Suprapubic skin (tissue), 4 donors: ENCODE data around the gene CLEC18C. TPM values are rescaled to one million over a fixed set of nuclear protein-coding genes. Genes with fewer than 3 reads are reported as not detected.

Source experiments
- DNase-seq, 2 donors: peaks; one replicate each; pipeline ENCODE4 v3.0.0-alpha.2; 2019; ENCODE audit warnings: low spot score in 2 of 2
- H3K27ac ChIP-seq: fragments of 200-600 bp; sonication (generic); one replicate; pipeline ENCODE4 v1.5.1; 2019
- H3K27me3 ChIP-seq: fragments of 200-600 bp; sonication (generic); one replicate; pipeline ENCODE4 v1.5.1; 2019
- H3K36me3 ChIP-seq: fragments of 200-600 bp; sonication (generic); one replicate; pipeline ENCODE4 v1.5.1; 2019
- H3K4me1 ChIP-seq: fragments of 200-600 bp; sonication (generic); one replicate; pipeline ENCODE4 v1.5.1; 2019
- H3K4me3 ChIP-seq: fragments of 200-600 bp; sonication (generic); one replicate; pipeline ENCODE4 v1.5.1; 2019; ENCODE audit warnings: mild to moderate bottlenecking
- H3K9me3 ChIP-seq: fragments of 200-600 bp; sonication (generic); one replicate; pipeline ENCODE4 v1.5.1; 2019
- EP300 ChIP-seq: sonication (generic); formaldehyde crosslinking; IDR thresholded peaks from one replicate; pipeline ENCODE4 v1.6.1; 2017; ENCODE audit warnings: antibody characterized with exemption
- POLR2A ChIP-seq, 2 donors: fragments of 450-650 bp; IDR thresholded peaks; one replicate each; pipeline ENCODE4 v1.6.1; 2017; ENCODE audit warnings: antibody characterized with exemption in 2 of 2, mild to moderate bottlenecking in 2 of 2, moderate library complexity in 2 of 2
- POLR2AphosphoS5 ChIP-seq, 3 donors: sonication (generic); formaldehyde crosslinking; IDR thresholded peaks; one replicate each; pipeline ENCODE4 v1.6.1; 2017; ENCODE audit warnings: antibody characterized with exemption in 3 of 3
- WGBS: methylation state at CpG from one replicate; pipeline ENCODE4 v1.1.5; 2018; 5-methylcytosine and 5-hydroxymethylcytosine counted together
- total RNA-seq, 4 donors: library from RNA; depleted of rRNA; stranded (reverse); fragments of >200 nt; gene quantifications; one replicate each; pipeline ENCODE4 v1.1.0, GENCODE V29; 2016
- TF ChIP-seq, protein P1 (sequence below), 2 donors: fragments of 200-600 bp in 1 of 2; fragments of 450-650 bp in 1 of 2; sonication (generic) in 1 of 2; IDR thresholded peaks; one replicate each; pipeline ENCODE4 v1.5.1; 2016 to 2019; ENCODE audit warnings: antibody characterized with exemption in 2 of 2, mild to moderate bottlenecking in 1 of 2, moderate library complexity in 1 of 2

The CLEC18C gene
- total RNA-seq, 4 donors from 2014 or later = not detected

DNA sequence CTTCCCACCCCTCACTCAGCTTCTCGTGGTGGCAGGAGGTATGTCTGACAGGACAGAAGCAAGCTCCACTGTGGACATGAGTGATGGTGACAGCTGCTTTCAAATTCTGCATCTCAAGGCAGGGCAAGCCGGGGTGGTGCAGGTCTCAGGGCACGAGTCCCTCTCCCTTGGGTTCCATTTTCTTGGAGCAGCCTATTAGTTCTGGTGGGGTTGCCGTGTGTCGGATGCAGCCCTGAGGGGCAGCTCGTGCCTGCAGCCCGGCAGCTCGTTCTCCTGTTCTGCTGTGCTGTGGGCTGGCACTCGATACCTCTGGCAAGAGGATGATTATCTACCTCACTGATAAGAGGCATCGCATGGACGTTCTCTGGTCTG is 16.5 kb upstream of the CLEC18C start:
- no peaks in the 10 kb centered on the region for H3K9me3 ChIP-seq
- no peaks in the 10 kb centered on the region for H3K4me1 ChIP-seq
- H3K27me3 ChIP-seq = no peaks in the 10 kb centered on the region
- peak in 1 of 2 donors; percentile 45 for DNase-seq
- H3K4me3 ChIP-seq = no peak overlapping the region
- no peak overlapping the region for H3K27ac ChIP-seq
- WGBS = 90% methylated on average over 11 of the region's 11 CpGs
- TF ChIP-seq, protein P1, sequence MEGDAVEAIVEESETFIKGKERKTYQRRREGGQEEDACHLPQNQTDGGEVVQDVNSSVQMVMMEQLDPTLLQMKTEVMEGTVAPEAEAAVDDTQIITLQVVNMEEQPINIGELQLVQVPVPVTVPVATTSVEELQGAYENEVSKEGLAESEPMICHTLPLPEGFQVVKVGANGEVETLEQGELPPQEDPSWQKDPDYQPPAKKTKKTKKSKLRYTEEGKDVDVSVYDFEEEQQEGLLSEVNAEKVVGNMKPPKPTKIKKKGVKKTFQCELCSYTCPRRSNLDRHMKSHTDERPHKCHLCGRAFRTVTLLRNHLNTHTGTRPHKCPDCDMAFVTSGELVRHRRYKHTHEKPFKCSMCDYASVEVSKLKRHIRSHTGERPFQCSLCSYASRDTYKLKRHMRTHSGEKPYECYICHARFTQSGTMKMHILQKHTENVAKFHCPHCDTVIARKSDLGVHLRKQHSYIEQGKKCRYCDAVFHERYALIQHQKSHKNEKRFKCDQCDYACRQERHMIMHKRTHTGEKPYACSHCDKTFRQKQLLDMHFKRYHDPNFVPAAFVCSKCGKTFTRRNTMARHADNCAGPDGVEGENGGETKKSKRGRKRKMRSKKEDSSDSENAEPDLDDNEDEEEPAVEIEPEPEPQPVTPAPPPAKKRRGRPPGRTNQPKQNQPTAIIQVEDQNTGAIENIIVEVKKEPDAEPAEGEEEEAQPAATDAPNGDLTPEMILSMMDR (IDR thresholded peaks at IDR 0.05) = no peak
- TF ChIP-seq POLR2AphosphoS5 (IDR thresholded peaks at IDR 0.05) = no peak
- TF ChIP-seq EP300 = no peak
- TF ChIP-seq POLR2A (IDR thresholded peaks at IDR 0.05) = no peak
- peaks cover 100% of the 10 kb centered on the region for H3K36me3 ChIP-seq

DNA sequence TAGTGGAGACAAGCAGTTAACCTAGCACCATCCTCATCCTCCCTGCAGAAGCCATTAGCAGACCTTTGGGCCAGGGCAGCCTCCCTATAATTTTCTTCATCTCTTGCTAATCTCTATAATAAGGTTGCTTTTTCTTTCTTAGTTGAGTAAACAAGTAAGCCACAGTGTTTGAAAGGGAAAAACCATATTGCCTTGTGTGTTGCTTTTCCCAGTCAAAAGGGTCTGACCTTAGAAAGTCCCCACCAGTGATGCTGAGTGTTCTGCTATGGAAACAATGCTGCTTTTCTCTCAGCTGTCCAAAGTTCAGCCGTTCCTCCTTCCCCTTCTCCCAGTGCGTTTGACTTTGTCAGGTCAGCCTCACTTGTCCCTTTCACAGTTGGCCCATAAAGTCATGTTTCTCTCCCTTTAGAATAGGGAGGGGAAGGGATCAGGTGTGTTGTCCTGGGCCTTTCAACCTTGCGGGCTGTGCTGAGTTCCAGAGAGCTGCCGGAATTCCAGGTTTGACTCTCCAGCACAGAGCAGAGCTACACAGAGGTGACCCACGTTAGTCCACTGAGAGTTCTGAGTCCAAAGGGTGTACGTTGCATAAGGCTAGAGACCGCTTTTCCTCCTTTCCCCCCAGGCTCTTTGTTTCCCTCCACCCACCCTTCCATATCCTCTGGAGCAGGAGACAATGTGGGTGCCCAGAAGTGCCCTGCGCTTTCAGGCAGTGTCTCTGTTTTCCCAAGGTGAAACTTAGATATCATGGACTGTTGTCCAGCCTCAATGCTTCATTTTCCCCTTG is 15.9 kb upstream of the CLEC18C start:
- H3K27ac ChIP-seq = no peak overlapping the region
- no peaks in the 10 kb centered on the region for H3K4me1 ChIP-seq
- no peaks in the 10 kb centered on the region for H3K9me3 ChIP-seq
- 91% methylated on average over 8 of the region's 8 CpGs for WGBS
- TF ChIP-seq EP300 (no peak), POLR2AphosphoS5 (IDR thresholded peaks at IDR 0.05) (no peak), POLR2A (IDR thresholded peaks at IDR 0.05) (no peak)
- TF ChIP-seq, protein P1 (IDR thresholded peaks at IDR 0.05) = no peak
- DNase-seq = no peak
- H3K36me3 ChIP-seq = peaks cover 100% of the 10 kb centered on the region
- no peaks in the 10 kb centered on the region for H3K27me3 ChIP-seq
- H3K4me3 ChIP-seq = no peak overlapping the region

DNA sequence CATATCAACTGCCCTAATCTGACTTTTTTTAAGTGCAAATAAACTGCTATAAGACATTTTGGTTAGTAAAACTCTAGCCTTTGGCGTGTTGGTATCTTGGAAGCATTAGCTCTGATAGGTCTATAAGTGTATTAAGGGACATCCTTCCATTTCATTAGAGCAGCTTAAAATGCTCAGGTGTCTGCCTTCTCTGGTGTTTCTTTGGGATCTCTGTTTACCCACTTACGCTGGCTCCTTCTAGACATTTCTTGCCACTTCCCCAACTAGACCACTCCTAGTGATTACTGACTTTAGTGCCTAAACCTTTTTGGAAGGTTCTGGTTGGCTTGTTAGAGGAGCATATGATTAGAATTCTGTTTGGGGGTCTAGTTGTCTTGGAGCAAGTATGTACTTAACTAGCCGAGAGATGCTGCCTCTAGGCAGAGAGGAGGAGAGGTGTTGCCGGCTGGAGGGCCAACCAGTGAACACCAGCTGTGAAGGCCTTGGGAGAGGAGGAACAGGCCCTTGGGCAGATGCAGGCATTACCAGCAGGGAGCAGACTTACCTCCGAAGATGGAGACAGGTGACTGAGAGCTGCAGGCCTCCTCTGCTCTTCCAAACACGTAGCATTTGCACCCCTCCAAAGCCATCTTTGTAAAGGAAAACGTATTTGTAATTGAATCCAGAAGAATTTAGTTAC is 15.2 kb upstream of the CLEC18C start:
- no peak overlapping the region for H3K27ac ChIP-seq
- H3K36me3 ChIP-seq = peaks cover 93% of the 10 kb centered on the region
- TF ChIP-seq POLR2AphosphoS5 (IDR thresholded peaks at IDR 0.05) = no peak
- TF ChIP-seq, protein P1 (IDR thresholded peaks at IDR 0.05) = no peak
- TF ChIP-seq EP300 = no peak
- TF ChIP-seq POLR2A (IDR thresholded peaks at IDR 0.05) = no peak
- H3K27me3 ChIP-seq = no peaks in the 10 kb centered on the region
- 81% methylated on average over 7 of the region's 7 CpGs for WGBS
- DNase-seq = peak in 1 of 2 donors; percentile 26
- no peaks in the 10 kb centered on the region for H3K9me3 ChIP-seq
- H3K4me3 ChIP-seq = no peak overlapping the region
- H3K4me1 ChIP-seq = no peaks in the 10 kb centered on the region

DNA sequence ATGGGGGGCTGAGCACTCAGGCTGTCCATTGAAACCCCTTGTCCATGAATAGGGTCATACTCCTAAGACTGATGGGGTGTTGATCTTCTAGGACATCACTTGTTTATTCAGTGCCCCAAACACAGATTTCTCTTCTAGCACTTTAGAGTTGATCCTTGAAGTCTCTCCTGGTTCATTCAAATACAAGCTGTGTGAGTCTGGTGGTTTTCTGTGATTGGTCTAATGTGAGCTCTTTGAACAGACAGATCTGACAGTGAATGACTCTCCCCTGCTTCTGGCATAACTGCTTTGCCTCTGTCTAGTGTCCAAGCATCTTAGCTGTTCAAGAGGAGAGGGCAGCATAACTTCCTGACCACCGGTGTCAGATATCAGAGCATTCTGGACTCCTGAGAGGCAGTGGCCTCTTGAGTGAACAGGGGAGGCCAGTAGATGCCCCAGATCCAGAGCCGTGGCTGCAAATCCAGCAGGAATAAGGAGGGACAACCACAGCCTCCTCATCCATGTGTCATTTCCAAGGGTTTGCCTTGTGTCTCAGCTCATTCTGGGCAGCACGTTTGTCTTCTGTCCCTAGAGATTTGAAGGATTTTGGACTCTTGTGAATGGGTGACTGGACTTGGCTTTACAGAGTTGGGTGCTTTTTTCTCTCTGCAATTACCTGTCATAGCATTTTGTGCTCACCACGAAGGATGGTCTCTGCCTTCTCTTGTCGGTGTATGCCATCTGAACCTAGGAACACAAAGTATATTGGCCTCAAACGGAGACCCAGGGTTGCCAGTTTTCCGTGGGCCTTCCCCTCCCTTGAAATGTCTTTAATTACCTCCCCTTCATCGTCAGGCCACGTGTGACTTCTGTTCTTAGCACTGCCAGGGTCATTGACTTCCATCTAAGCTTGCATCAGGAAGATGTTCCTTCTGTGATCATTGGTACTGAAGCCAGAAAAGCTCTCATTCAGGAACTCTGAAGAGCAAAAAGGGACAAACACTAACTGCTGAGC is 13.9 kb upstream of the CLEC18C start:
- Histone ChIP-seq H3K9me3 (no peaks in the 10 kb centered on the region), H3K4me3 (no peak overlapping the region), H3K36me3 (peaks cover 81% of the 10 kb centered on the region), H3K27ac (no peak overlapping the region), H3K27me3 (no peaks in the 10 kb centered on the region), H3K4me1 (no peaks in the 10 kb centered on the region)
- peak in 1 of 2 donors; percentile 38 for DNase-seq
- 64% methylated on average over 9 of the region's 9 CpGs for WGBS
- TF ChIP-seq POLR2A (IDR thresholded peaks at IDR 0.05) = no peak
- TF ChIP-seq, protein P1 (IDR thresholded peaks at IDR 0.05) = no peak
- no peak for TF ChIP-seq POLR2AphosphoS5 (IDR thresholded peaks at IDR 0.05)
- TF ChIP-seq EP300 = no peak
